HEK293 (cell line): ENCODE data around the gene CDK6.

Experiments
- CTCF ChIP-seq: fragments of 450-650 bp; formaldehyde crosslinking; IDR thresholded peaks from 2 replicates; pipeline ENCODE4 v1.5.1; 2016; ENCODE audit warnings: missing biosample characterization, missing genetic modification characterization
- FEZF1 ChIP-seq: fragments of 450-650 bp; formaldehyde crosslinking; IDR thresholded peaks from 2 replicates; pipeline ENCODE4 v1.5.1; 2016; ENCODE audit warnings: missing biosample characterization, missing genetic modification characterization
- YY2 ChIP-seq: fragments of 450-650 bp; formaldehyde crosslinking; IDR thresholded peaks from 2 replicates; pipeline ENCODE4 v1.5.1; 2016; ENCODE audit warnings: missing biosample characterization, missing genetic modification characterization
- ZBTB26 ChIP-seq: fragments of 450-650 bp; formaldehyde crosslinking; optimal IDR thresholded peaks from 2 replicates; pipeline ENCODE3; 2016; ENCODE audit warnings: missing biosample characterization, mild to moderate bottlenecking, missing genetic modification characterization
- ZNF114 ChIP-seq: fragments of 450-650 bp; formaldehyde crosslinking; IDR thresholded peaks from 2 replicates; pipeline ENCODE4 v1.5.0; 2017; ENCODE audit warnings: missing biosample characterization, missing genetic modification characterization
- ZNF280D ChIP-seq: fragments of 450-650 bp; formaldehyde crosslinking; IDR thresholded peaks from 2 replicates; pipeline ENCODE4 v1.5.1; 2016; ENCODE audit warnings: missing biosample characterization, missing genetic modification characterization
- ZNF600 ChIP-seq: fragments of 450-650 bp; formaldehyde crosslinking; IDR thresholded peaks from 2 replicates; pipeline ENCODE4 v1.5.1; 2016; ENCODE audit warnings: missing biosample characterization, missing genetic modification characterization
- ZNF830 ChIP-seq: fragments of 450-650 bp; IDR thresholded peaks from 2 replicates; pipeline ENCODE4 v1.5.0; 2018; ENCODE audit warnings: missing biosample characterization, missing genetic modification characterization, low read depth, mild to moderate bottlenecking, moderate library complexity
- ZSCAN18 ChIP-seq: fragments of 450-650 bp; formaldehyde crosslinking; IDR thresholded peaks from 2 replicates; pipeline ENCODE4 v1.5.1; 2016; ENCODE audit warnings: missing biosample characterization, missing genetic modification characterization
- ZSCAN5A ChIP-seq: fragments of 450-650 bp; formaldehyde crosslinking; IDR thresholded peaks from 2 replicates; pipeline ENCODE4 v1.5.1; 2016; ENCODE audit warnings: missing biosample characterization, missing genetic modification characterization

- TF ChIP-seq CTCF (no peak), FEZF1 (no peak), ZSCAN5A (tag by site-specific recombination) (no peak), ZNF830 (no peak), YY2 (tag by site-specific recombination) (no peak), ZNF114 (tag by site-specific recombination) (no peak), ZSCAN18 (no peak), ZNF600 (tag by site-specific recombination) (no peak), ZBTB26 (tag by site-specific recombination) (no peak), ZNF280D (no peak)
These were observed 214.3 kb downstream of the CDK6 start for GRCh38 chr7:92622030-92622429.
